K562 (cell line): Measurements from ENCODE around the gene IL17REL. TPM values are rescaled to one million over a fixed set of nuclear protein-coding genes. Genes with fewer than 3 reads are reported as not detected.

Experiments
- ATAC-seq: fragments of 200-7000 bp; cut with Tn5 transposase; 3 replicates; pipeline ENCODE4 v1.9.1; 2020; ENCODE audit warnings: moderate library complexity
- BruUV-seq: library from RNA; stranded (reverse); fragments of 400-500 nt; replicated peaks from 2 replicates; lab custom pipeline; 2021; lab: Mats Ljungman, UMichigan
- CTCF ChIA-PET: fragments of 300-600 bp; formaldehyde crosslinking; extraction: SDS; loops from one replicate; lab custom pipeline; 2021; ENCODE audit warnings: low intra/inter-chr PET ratio; lab: Yijun Ruan, JAX
- POLR2A ChIA-PET: fragments of 300-600, 350-650 bp; sonication (Branson Sonifier 250); formaldehyde crosslinking; extraction: SDS; loops from one replicate; lab custom pipeline; 2021; ENCODE audit warnings: antibody characterized with exemption, inconsistent platforms; lab: Yijun Ruan, JAX
- DNase-seq, 4 experiments: peaks; one replicate each; pipeline versions ENCODE4 v3.0.0 to v3.0.0-alpha.2; 2011 to 2018; ENCODE audit warnings: low spot score in 3 of 4, mixed read lengths in 3 of 4; ENCODE audit errors: extremely low read depth in 1 of 4
- FAIRE-seq: peaks from 2 replicates; lab custom pipeline; 2011; peaks lifted over from hg19 to GRCh38; lab: Jason Lieb, UNC
- H2AFZ ChIP-seq: 2 replicates; pipeline ENCODE4 v1.6.0; 2011; ENCODE audit warnings: low read depth, low read length, control low read depth, inconsistent platforms
- H3K27ac ChIP-seq: fragments of 200-600 bp; 3 replicates; pipeline ENCODE4 v1.8.0; 2011; ENCODE audit warnings: low read depth, mild to moderate bottlenecking, control low read depth, inconsistent platforms, low read length, moderate library complexity, mixed read lengths; ENCODE audit errors: extremely low read depth
- H3K27me3 ChIP-seq, 2 experiments: fragments of 300-600 bp in 1 of 2; 2 replicates in 1 of 2; 3 replicates in 1 of 2; pipeline versions ENCODE4 v1.6.0 to v1.8.0; 2011; ENCODE audit warnings: inconsistent platforms in 2 of 2, low read length in 2 of 2, mild to moderate bottlenecking in 1 of 2, mixed read lengths in 1 of 2, moderate library complexity in 1 of 2; ENCODE audit not compliant: control insufficient read depth in 2 of 2, insufficient read depth in 2 of 2
- H3K36me3 ChIP-seq: fragments of 300-600 bp; 3 replicates; pipeline ENCODE4 v1.8.0; 2011; ENCODE audit warnings: mild to moderate bottlenecking, low read length, inconsistent platforms; ENCODE audit not compliant: control insufficient read depth, insufficient read depth
- H3K4me1 ChIP-seq, 2 experiments: fragments of 200-600 bp in 1 of 2; replicated peaks in 1 of 2; 2 replicates in 1 of 2; 3 replicates in 1 of 2; pipeline versions ENCODE4 v1.5.1 to v1.8.0; 2011; ENCODE audit warnings: inconsistent platforms in 2 of 2, low read length in 2 of 2, mild to moderate bottlenecking in 1 of 2, mixed read lengths in 1 of 2, moderate library complexity in 1 of 2; ENCODE audit not compliant: control insufficient read depth in 2 of 2, insufficient read depth in 2 of 2
- H3K4me2 ChIP-seq: 2 replicates; pipeline ENCODE4 v1.6.1; 2011; ENCODE audit warnings: low read length, control low read depth, inconsistent platforms, mixed read lengths; ENCODE audit not compliant: insufficient read depth
- H3K4me3 ChIP-seq: fragments of 200-600 bp; sonication (generic), shearing (Covaris generic); 2 replicates; pipeline ENCODE4 v1.5.1; 2016; ENCODE audit warnings: control low read depth, inconsistent platforms
- H3K79me2 ChIP-seq: fragments of 200-600 bp; 3 replicates; pipeline ENCODE4 v1.8.0; 2011; ENCODE audit warnings: low read length, inconsistent platforms; ENCODE audit not compliant: control insufficient read depth, insufficient read depth
- H3K9ac ChIP-seq, 2 experiments: 2 replicates each; pipeline versions ENCODE4 v1.6.0 to v1.6.1; 2011; ENCODE audit warnings: low read depth in 2 of 2, low read length in 2 of 2, control low read depth in 1 of 2, inconsistent platforms in 1 of 2, mild to moderate bottlenecking in 1 of 2, mixed read lengths in 1 of 2; ENCODE audit not compliant: insufficient read depth in 1 of 2
- H3K9me1 ChIP-seq: one replicate; pipeline ENCODE4 v1.6.0; 2011; ENCODE audit warnings: inconsistent platforms, mild to moderate bottlenecking, low read length, moderate library complexity; ENCODE audit not compliant: control insufficient read depth, insufficient read depth
- H3K9me3 ChIP-seq: replicated peaks from 2 replicates; pipeline ENCODE4 v1.5.1; 2011; ENCODE audit warnings: low read depth, low read length, inconsistent platforms; ENCODE audit not compliant: control insufficient read depth, insufficient read depth
- H4K20me1 ChIP-seq: replicated peaks from 2 replicates; pipeline ENCODE4 v1.6.1; 2011; ENCODE audit warnings: low read length, inconsistent platforms, mixed read lengths; ENCODE audit not compliant: control insufficient read depth, insufficient read depth
- CBFA2T3 ChIP-seq: fragments of 450-650 bp; IDR thresholded peaks from 2 replicates; pipeline ENCODE4 v1.6.1; 2017
- CREM ChIP-seq: IDR thresholded peaks from 2 replicates; pipeline ENCODE4 v1.6.1; 2014; ENCODE audit warnings: antibody characterized with exemption, low read depth
- CTBP1 ChIP-seq: fragments of 450-650 bp; IDR thresholded peaks from 2 replicates; pipeline ENCODE4 v1.6.1; 2016; ENCODE audit warnings: borderline replicate concordance
- EGR1 ChIP-seq: fragments of 450-650 bp; conservative IDR thresholded peaks from 2 replicates; pipeline ENCODE4 v1.6.1; 2017; ENCODE audit warnings: mild to moderate bottlenecking
- HSF4 ChIP-seq: fragments of 250-450 bp; sonication (Bioruptor Pico); IDR thresholded peaks from 2 replicates; pipeline ENCODE4 v2.1.2; 2022; ENCODE audit warnings: mild to moderate bottlenecking, moderate library complexity, borderline replicate concordance
- KLF1 ChIP-seq: fragments of 450-650 bp; IDR thresholded peaks from 2 replicates; pipeline ENCODE4 v1.6.1; 2016; ENCODE audit warnings: missing genetic modification characterization, missing compliant biosample characterization
- KLF6 ChIP-seq: fragments of 250-450 bp; sonication (Bioruptor Pico); IDR thresholded peaks from 2 replicates; pipeline ENCODE4 v1.4.0; 2020; ENCODE audit warnings: mild to moderate bottlenecking, moderate library complexity, borderline replicate concordance
- L3MBTL2 ChIP-seq: fragments of 450-650 bp; IDR thresholded peaks from 2 replicates; pipeline ENCODE4 v1.6.1; 2016; ENCODE audit warnings: mild to moderate bottlenecking, moderate library complexity
- NFATC3 ChIP-seq: fragments of 450-650 bp; IDR thresholded peaks from 2 replicates; pipeline ENCODE4 v1.6.1; 2017; ENCODE audit warnings: mild to moderate bottlenecking
- NR2C2 ChIP-seq, 2 experiments: fragments of 200-800 bp in 1 of 2; sonication (Bioruptor generic) in 1 of 2; sonication (generic) in 1 of 2; formaldehyde crosslinking in 1 of 2; IDR thresholded peaks; 2 replicates each; pipeline versions ENCODE4 v1.6.1 to v1.8.0; 2016 to 2022; ENCODE audit warnings: mild to moderate bottlenecking in 1 of 2, missing compliant biosample characterization in 1 of 2, missing genetic modification characterization in 1 of 2, missing genetic modification reagents in 1 of 2
- NRF1 ChIP-seq, 2 experiments: fragments of 450-650 bp; IDR thresholded peaks in 1 of 2; conservative IDR thresholded peaks in 1 of 2; 2 replicates each; pipeline ENCODE4 v1.6.1; 2014; ENCODE audit warnings: mild to moderate bottlenecking in 2 of 2
- RBM22 ChIP-seq: fragments of 200-400 bp; formaldehyde crosslinking; IDR thresholded peaks from 2 replicates; pipeline ENCODE4 v1.6.1; 2018; ENCODE audit warnings: low read length, low read depth; ENCODE audit not compliant: poor library complexity, severe bottlenecking
- RCOR1 ChIP-seq, 2 experiments: IDR thresholded peaks; 2 replicates each; pipeline ENCODE4 v1.6.1; 2012; ENCODE audit warnings: low read depth in 2 of 2, low read length in 2 of 2, borderline replicate concordance in 1 of 2, improper control_type of control experiment in 1 of 2
- RUNX1 ChIP-seq: sonication (generic); IDR thresholded peaks from 2 replicates; pipeline ENCODE4 v1.6.1; 2016; ENCODE audit warnings: antibody characterized with exemption, low read depth
- TFAP4 ChIP-seq: sonication (generic); formaldehyde crosslinking; IDR thresholded peaks from 2 replicates; pipeline ENCODE4 v1.8.0; 2022; ENCODE audit warnings: missing genetic modification reagents, mild to moderate bottlenecking, moderate library complexity, borderline replicate concordance
- VEZF1 ChIP-seq: fragments of 200-800 bp; sonication (Bioruptor generic); IDR thresholded peaks from 2 replicates; pipeline ENCODE4 v1.6.1; 2017; ENCODE audit warnings: missing genetic modification characterization, missing compliant biosample characterization
- ZEB2 ChIP-seq: fragments of 450-650 bp; IDR thresholded peaks from 2 replicates; pipeline ENCODE4 v1.6.1; 2016
- ZFX ChIP-seq: sonication (generic); formaldehyde crosslinking; IDR thresholded peaks from 2 replicates; pipeline ENCODE4 v1.8.0; 2022; ENCODE audit warnings: mild to moderate bottlenecking, missing genetic modification reagents, moderate library complexity
- ZNF347 ChIP-seq: fragments of 450-650 bp; formaldehyde crosslinking; IDR thresholded peaks from 2 replicates; pipeline ENCODE4 v1.4.0; 2020; ENCODE audit warnings: low read depth, mild to moderate bottlenecking, moderate library complexity
- WGBS: fragments of 100-300 bp; shearing (Covaris generic); methylation state at CpG from one replicate; pipeline ENCODE4 v1.1.6; 2016; ENCODE audit warnings: low coverage, mixed read lengths; ENCODE audit not compliant: insufficient coverage; ENCODE audit errors: missing lambda C conversion rate; 5-methylcytosine and 5-hydroxymethylcytosine counted together
- in situ Hi-C: fragments of 300-500 bp; cut with MboI; formaldehyde crosslinking; loops from 4 replicates; pipeline ENCODE4 v1.15.0; 2018; ENCODE audit warnings: inconsistent platforms, mixed read lengths
- intact Hi-C: fragments of 100-400 bp; cut with micrococcal nuclease; formaldehyde crosslinking; loops from 2 replicates; pipeline ENCODE4 v1.14.2; 2022
- polyA plus RNA-seq, 8 experiments: library from polyadenylated mRNA; depleted of rRNA in 4 of 8; stranded (reverse) in 5 of 8; unstranded in 3 of 8; fragments of >200 nt; fragmentation: Nextera tagmentation in 2 of 8; fragmentation: Illumina TruSeq in 1 of 8; extraction: Ambion mirVana in 2 of 8; extraction: Trizol in 1 of 8; gene quantifications; 2 replicates each; pipeline versions ENCODE4 v1.2.1 to v1.2.3, GENCODE V29; 2011 to 2014; ENCODE audit warnings: inconsistent platforms in 1 of 8, missing spikeins in 1 of 8
- total RNA-seq, 7 experiments: library from RNA; depleted of rRNA in 6 of 7; stranded (reverse); fragments of >200 nt in 6 of 7; fragmentation: Illumina TruSeq in 2 of 7; extraction: Trizol in 2 of 7; gene quantifications; 2 replicates each; pipeline versions ENCODE4 v1.2.1 to v1.2.3, GENCODE V29; 2011 to 2021; ENCODE audit warnings: low replicate concordance in 1 of 7

The IL17REL gene
- total and polyA plus RNA-seq, 9 of the 15 experiments (the other 6 are each of a cell fraction or from before 2014, with no cell fraction given): 0.05 to 0.42 (median 0.11) TPM; not detected in 4

GRCh38 chr22:49966774-49967705, 45.5 kb downstream of the IL17REL start:
- Histone ChIP-seq H3K27me3 (no peaks in the 10 kb centered on the region), H4K20me1 (peaks cover 10% of the 10 kb centered on the region), H3K4me2 (no peak overlapping the region), H3K36me3 (peaks cover 28% of the 10 kb centered on the region; the same call in 1 of the 3 replicates), H3K27ac (peak overlapping the region; percentile 33; the same call in 1 of the 3 replicates), H3K9me3 (no peaks in the 10 kb centered on the region), H3K9me1 (peaks cover 4% of the 10 kb centered on the region), H3K9ac (peak overlapping the region in 1 of 2 experiments; percentile 41; a peak in 2 of 4 replicates), H2AFZ (no peak overlapping the region), H3K79me2 (peaks cover 21% of the 10 kb centered on the region), H3K4me3 (no peak overlapping the region), H3K4me1 (peaks cover 26 to 99% of the 10 kb centered on the region in 2 experiments)
- WGBS: 35% methylated on average over 23 of the region's 36 CpGs
- CTCF ChIA-PET: no interaction called here
- POLR2A ChIA-PET: interaction anchor here (0.6 to 2.2 kb wide), 6 partner anchors 15 to 175 kb away, joined by 3 to 9 read pairs (median 4); no protein-coding TSS in a partner anchor
- in situ Hi-C loops: no loop called here
- intact Hi-C loops: no loop called here
- no TSS peak for BruUV-seq
- no peak; the same call in 2 of the 3 replicates for ATAC-seq
- DNase-seq: peak in 2 of 4 experiments; percentile 21 to 57
- FAIRE-seq: peak; percentile 65
- TF ChIP-seq CTBP1 (peak; percentile 47; the same call in 1 of the 2 replicates), RBM22 (peak; percentile 25), EGR1 (peak; percentile 67), NR2C2 (CRISPR knock-in tag; IDR thresholded peaks at IDR 0.05) (no peak; the same call in 1 of the 2 replicates), NR2C2 (tag; IDR thresholded peaks at IDR 0.05) (peak; percentile 51), TFAP4 (CRISPR knock-in tag) (peak; percentile 12; the same call in 1 of the 2 replicates), ZEB2 (peak; percentile 62; the same call in 1 of the 2 replicates), RUNX1 (no peak), ZFX (CRISPR knock-in tag) (peak; percentile 55), CREM (peak; percentile 21; the same call in 1 of the 2 replicates), CBFA2T3 (peak; percentile 59), NFATC3 (no peak), ZNF347 (CRISPR knock-in tag) (no peak), KLF6 (CRISPR knock-in tag) (no peak), RCOR1 (IDR thresholded peaks at IDR 0.05; ENCODE audit: borderline replicate concordance in 1 of 2, low read depth in 2 of 2, low read length in 2 of 2) (0 out of 4 replicates have a peak, but pooled peaks of 1 of the 2 experiments have one; percentile 5), VEZF1 (0 out of 2 replicates have a peak, but pooled peaks have one; percentile 29), L3MBTL2 (0 out of 2 replicates have a peak, but pooled peaks have one; percentile 35), KLF1 (no peak), HSF4 (no peak), NRF1 (conservative IDR thresholded peaks at IDR 0.05 in 1 of 2, IDR thresholded peaks at IDR 0.05 in 1 of 2) (0 out of 4 replicates have a peak, but pooled peaks of 1 of the 2 experiments have one; percentile 12)
